ENCODE results near the gene NEK11. TPM values are rescaled to one million over a fixed set of nuclear protein-coding genes. Genes with fewer than 3 reads are reported as not detected.

NEK11 gene
- total RNA-seq, 4 donors from 2014 or later = 4.1 to 8.2 (median 5.2) TPM

DNA sequence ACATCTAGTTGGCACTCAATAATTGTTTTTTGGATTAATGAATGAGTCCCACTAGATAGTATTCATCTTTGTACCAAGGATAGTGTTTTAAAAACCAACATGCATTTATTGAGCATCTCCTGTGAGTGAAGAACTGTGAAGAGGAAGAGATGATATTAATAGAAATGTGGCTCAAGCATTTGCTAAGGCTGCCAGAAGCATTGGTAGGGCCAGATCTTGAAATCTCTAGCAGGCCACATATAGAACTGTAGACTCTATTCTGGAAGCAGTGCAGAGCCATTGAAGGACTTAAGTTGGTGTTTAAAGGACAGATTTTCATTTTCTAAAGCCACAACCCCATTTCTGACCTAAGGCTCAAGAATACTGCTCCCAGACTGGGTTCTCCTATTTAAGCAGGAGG is 99.0 kb downstream of the NEK11 start:
- no peak for ATAC-seq (ENCODE audit: low FRiP score)
- TF ChIP-seq, protein P1, sequence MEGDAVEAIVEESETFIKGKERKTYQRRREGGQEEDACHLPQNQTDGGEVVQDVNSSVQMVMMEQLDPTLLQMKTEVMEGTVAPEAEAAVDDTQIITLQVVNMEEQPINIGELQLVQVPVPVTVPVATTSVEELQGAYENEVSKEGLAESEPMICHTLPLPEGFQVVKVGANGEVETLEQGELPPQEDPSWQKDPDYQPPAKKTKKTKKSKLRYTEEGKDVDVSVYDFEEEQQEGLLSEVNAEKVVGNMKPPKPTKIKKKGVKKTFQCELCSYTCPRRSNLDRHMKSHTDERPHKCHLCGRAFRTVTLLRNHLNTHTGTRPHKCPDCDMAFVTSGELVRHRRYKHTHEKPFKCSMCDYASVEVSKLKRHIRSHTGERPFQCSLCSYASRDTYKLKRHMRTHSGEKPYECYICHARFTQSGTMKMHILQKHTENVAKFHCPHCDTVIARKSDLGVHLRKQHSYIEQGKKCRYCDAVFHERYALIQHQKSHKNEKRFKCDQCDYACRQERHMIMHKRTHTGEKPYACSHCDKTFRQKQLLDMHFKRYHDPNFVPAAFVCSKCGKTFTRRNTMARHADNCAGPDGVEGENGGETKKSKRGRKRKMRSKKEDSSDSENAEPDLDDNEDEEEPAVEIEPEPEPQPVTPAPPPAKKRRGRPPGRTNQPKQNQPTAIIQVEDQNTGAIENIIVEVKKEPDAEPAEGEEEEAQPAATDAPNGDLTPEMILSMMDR (IDR thresholded peaks at IDR 0.05) = no peak
- DNase-seq (ENCODE audit: low spot score) = no peak

DNA sequence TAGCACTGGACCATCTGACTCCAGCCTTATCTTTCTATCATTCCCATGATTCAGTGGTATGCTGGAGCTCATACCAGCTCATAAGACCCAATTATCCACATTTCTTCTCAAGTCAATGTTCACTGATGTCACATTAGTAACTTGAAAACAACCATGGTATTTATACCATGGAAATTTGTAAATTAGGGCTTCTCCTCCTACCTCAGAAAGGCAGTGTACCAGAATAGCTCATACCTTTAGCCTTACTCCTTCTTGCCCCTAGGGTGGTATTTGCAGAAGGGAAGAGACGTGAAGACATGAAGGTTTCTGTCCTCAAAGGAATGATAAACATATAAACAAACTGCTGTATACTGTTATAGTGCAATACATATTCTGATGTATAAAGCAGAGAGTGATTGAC is 114.2 kb downstream of the NEK11 start:
- TF ChIP-seq, protein P1 (IDR thresholded peaks at IDR 0.05) = no peak
- ATAC-seq (ENCODE audit: low FRiP score) = no peak
- DNase-seq (ENCODE audit: low spot score) = no peak

DNA sequence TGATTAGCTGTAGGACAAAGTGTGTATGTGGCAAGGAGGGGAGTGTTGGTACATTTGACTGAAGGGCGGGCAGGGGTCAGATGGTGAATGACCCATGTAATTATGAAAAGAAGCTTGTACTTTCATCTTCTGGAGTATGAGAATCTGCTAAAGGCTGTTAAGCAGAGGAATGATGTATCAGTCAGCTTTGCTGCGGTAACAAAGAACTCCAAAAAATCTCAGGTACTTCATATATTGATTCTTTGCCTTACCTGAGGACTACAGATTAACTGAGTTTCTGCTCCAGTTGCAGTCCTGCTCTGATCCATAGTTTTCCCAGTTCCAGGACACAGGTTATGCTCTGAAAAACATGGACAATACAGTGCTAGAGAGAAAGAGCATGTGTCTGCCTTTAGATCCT is 115.1 kb downstream of the NEK11 start:
- no peak for ATAC-seq (ENCODE audit: low FRiP score)
- no peak for DNase-seq (ENCODE audit: low spot score)
- TF ChIP-seq, protein P1 (IDR thresholded peaks at IDR 0.05) = no peak

DNA sequence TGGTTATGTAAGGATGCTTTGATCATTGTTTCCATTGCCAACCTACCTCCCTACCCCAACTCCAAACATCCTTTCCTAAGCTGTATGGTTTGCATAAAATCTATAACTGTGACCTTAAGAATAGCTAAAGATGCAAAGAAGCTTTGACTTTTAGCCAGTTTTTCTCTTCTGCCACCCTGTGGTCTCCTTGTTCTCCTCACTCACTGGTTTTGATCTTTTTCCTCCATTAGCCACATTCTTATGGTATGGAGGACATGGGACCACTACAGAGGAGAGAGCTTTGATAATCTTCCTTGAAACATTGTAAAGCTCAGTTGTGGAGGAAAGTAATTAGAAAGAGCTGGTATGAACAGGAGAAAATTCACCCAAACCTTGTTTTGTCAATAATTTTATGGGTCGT is 115.9 kb downstream of the NEK11 start:
- TF ChIP-seq, protein P1 (IDR thresholded peaks at IDR 0.05) = no peak
- no peak for DNase-seq (ENCODE audit: low spot score)
- ATAC-seq (ENCODE audit: low FRiP score) = no peak

DNA sequence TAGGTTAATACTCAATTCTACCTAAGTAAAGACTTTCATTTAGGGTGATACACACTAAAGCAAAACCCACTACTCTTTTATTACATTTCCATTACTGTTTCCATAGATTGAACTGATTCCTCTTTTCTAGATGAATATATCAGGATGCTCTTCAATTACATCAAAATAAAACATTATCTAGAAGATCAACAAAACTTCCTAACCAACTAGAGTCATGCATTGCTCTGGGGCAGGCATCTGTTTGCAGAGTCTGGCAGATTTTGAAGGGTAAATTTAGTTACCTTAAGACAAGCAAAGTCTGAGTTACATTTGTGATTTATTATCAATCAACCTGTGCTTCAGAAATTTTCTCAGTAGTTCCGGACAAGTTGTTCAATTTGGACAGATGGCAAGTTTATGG is 117.1 kb downstream of the NEK11 start:
- DNase-seq (ENCODE audit: low spot score) = no peak
- no peak for ATAC-seq (ENCODE audit: low FRiP score)
- TF ChIP-seq, protein P1 (IDR thresholded peaks at IDR 0.05) = no peak

DNA sequence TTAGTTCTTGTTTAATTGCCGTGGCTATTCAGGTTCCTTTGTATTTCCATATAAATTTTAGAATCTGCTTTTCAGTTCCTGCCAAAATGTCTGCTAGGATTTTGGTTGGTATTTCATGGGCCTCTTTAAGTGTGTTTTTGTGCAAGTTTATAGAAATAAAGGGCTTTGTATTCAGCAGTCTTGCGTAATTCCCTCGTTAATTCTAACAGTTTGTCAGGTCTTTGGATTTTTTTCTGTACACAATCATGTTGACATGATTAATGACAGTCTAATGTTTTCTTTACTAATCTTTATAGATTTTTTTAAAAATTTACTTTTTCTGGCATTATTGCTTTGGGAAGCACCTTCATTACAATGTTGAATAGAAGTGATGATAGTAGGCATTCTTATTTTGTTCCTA is 120.9 kb downstream of the NEK11 start:
- DNase-seq (ENCODE audit: low spot score) (no peak), ATAC-seq (ENCODE audit: low FRiP score) (no peak)
- TF ChIP-seq, protein P1 (IDR thresholded peaks at IDR 0.05) = no peak

DNA sequence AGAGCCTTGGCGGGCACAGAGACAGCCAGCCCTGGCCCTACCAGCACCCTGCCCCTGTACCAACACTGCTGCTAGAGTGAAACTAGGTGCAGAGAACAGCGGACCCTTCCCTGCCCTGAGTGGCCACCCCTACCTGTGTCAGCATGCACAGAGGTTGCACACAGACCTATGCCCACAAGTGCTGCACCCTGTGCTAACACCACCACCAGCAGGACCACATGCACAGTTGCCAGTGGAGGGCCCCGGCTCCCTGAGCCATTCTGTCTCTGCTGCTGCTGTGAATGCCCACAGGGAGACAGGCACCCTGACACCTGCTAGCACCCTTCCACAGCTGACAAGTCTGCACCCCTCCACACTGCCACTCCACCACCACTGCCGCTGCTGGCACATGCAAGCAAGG is 131.8 kb downstream of the NEK11 start:
- ATAC-seq (ENCODE audit: low FRiP score) (no peak), DNase-seq (ENCODE audit: low spot score) (no peak)
- TF ChIP-seq, protein P1 (IDR thresholded peaks at IDR 0.05) = no peak

Measured in omental fat pad (tissue), 4 donors.